Breast epithelium (tissue), 3 donors: ENCODE results near the gene COL25A1.

Source experiments
- CTCF ChIP-seq, 3 donors: fragments of 450-650 bp; IDR thresholded peaks; one replicate each; pipeline ENCODE4 v1.5.1; 2016 to 2017; ENCODE audit warnings: antibody characterized with exemption in 3 of 3, mild to moderate bottlenecking in 3 of 3, moderate library complexity in 3 of 3
- POLR2A ChIP-seq: fragments of 450-650 bp; IDR thresholded peaks from one replicate; pipeline ENCODE4 v1.6.1; 2016; ENCODE audit warnings: antibody characterized with exemption, mild to moderate bottlenecking, moderate library complexity

- no peak for TF ChIP-seq CTCF (IDR thresholded peaks at IDR 0.05)
- TF ChIP-seq POLR2A: no peak
Measured at GRCh38 chr4:109156356-109156755, 146.1 kb downstream of the COL25A1 start.
